GM12878 (cell line): ENCODE measurements around the gene SLC66A1. TPM values are rescaled to one million over a fixed set of nuclear protein-coding genes. Genes with fewer than 3 reads are reported as not detected.

Source experiments
- ATAC-seq: fragments of 200-7000 bp; cut with Tn5 transposase; 3 replicates; pipeline ENCODE4 v1.9.1; 2020; ENCODE audit warnings: mild to moderate bottlenecking, moderate library complexity
- BruUV-seq: library from RNA; stranded (reverse); fragments of 400-500 nt; replicated peaks from 2 replicates; lab custom pipeline; 2021; lab: Mats Ljungman, UMichigan
- CTCF ChIA-PET: fragments of 300-600 bp; sonication (Branson Sonifier 250); formaldehyde crosslinking; extraction: SDS; loops from one replicate; lab custom pipeline; 2021; ENCODE audit warnings: inconsistent platforms; lab: Yijun Ruan, JAX
- POLR2A ChIA-PET: fragments of 350-600 bp; formaldehyde crosslinking; extraction: SDS; loops from one replicate; lab custom pipeline; 2021; ENCODE audit warnings: inconsistent platforms; lab: Charles Lee
- RAD21 ChIA-PET: fragments of 300-600 bp; sonication (Branson Sonifier 250); formaldehyde crosslinking; loops from one replicate; lab custom pipeline; 2023; ENCODE audit warnings: antibody characterized with exemption; ENCODE audit not compliant: unreplicated experiment; lab: Charles Lee
- SMC1A ChIA-PET: fragments of 300-600 bp; sonication (Branson Sonifier 250); formaldehyde crosslinking; loops from one replicate; lab custom pipeline; 2023; ENCODE audit not compliant: unreplicated experiment, uncharacterized antibody; lab: Charles Lee
- DNase-seq: peaks from one replicate; pipeline ENCODE4 v3.0.0-alpha.2; 2011; ENCODE audit warnings: low read depth, low spot score
- FAIRE-seq: peaks from 3 replicates; lab custom pipeline; 2011; peaks lifted over from hg19 to GRCh38; lab: Jason Lieb, UNC
- H2AFZ ChIP-seq: 2 replicates; pipeline ENCODE4 v1.6.0; 2011; ENCODE audit warnings: low read depth, low read length, control low read depth; ENCODE audit not compliant: control insufficient read depth
- H3K27ac ChIP-seq: 2 replicates; pipeline ENCODE4 v1.5.1; 2011; ENCODE audit warnings: control low read depth; ENCODE audit not compliant: control insufficient read depth, insufficient read depth
- H3K27me3 ChIP-seq, 2 experiments: replicated peaks in 1 of 2; 2 replicates each; pipeline versions ENCODE4 v1.6.0 to v1.6.1; 2011; ENCODE audit warnings: low read length in 1 of 2; ENCODE audit not compliant: control insufficient read depth in 2 of 2, insufficient read depth in 2 of 2
- H3K36me3 ChIP-seq, 2 experiments: 2 replicates each; pipeline ENCODE4 v1.5.1; 2011; ENCODE audit warnings: low read length in 1 of 2; ENCODE audit not compliant: control insufficient read depth in 2 of 2, insufficient read depth in 2 of 2
- H3K4me1 ChIP-seq: 2 replicates; pipeline ENCODE4 v1.6.1; 2011; ENCODE audit warnings: mild to moderate bottlenecking, low read length, moderate library complexity, mixed read lengths; ENCODE audit not compliant: control insufficient read depth, insufficient read depth
- H3K4me2 ChIP-seq: 2 replicates; pipeline ENCODE4 v1.6.0; 2011; ENCODE audit warnings: control low read depth; ENCODE audit not compliant: control insufficient read depth, insufficient read depth
- H3K4me3 ChIP-seq: fragments of 200-600 bp; sonication (generic); 2 replicates; pipeline ENCODE4 v1.5.1; 2016
- H3K79me2 ChIP-seq: 2 replicates; pipeline ENCODE4 v1.6.0; 2011; ENCODE audit warnings: low read length; ENCODE audit not compliant: control insufficient read depth, insufficient read depth
- H3K9ac ChIP-seq: 2 replicates; pipeline ENCODE4 v1.8.0; 2011; ENCODE audit warnings: low read length, control low read depth, mixed read lengths; ENCODE audit not compliant: control insufficient read depth, insufficient read depth
- H3K9me3 ChIP-seq: replicated peaks from 3 replicates; pipeline ENCODE4 v1.5.1; 2011; ENCODE audit warnings: mild to moderate bottlenecking, low read length; ENCODE audit not compliant: control insufficient read depth, insufficient read depth
- H4K20me1 ChIP-seq: 2 replicates; pipeline ENCODE4 v1.6.0; 2011; ENCODE audit not compliant: control insufficient read depth, insufficient read depth
- POLR2A ChIP-seq: IDR thresholded peaks from 2 replicates; pipeline ENCODE4 v1.6.1; 2011; ENCODE audit warnings: low read depth, mild to moderate bottlenecking, low read length
- WGBS: methylation state at CpG from one replicate; pipeline ENCODE4 v1.1.6; 2016; ENCODE audit warnings: low lambda C conversion rate; ENCODE audit not compliant: insufficient replicate concordance, insufficient coverage; ENCODE audit errors: missing lambda C conversion rate; 5-methylcytosine and 5-hydroxymethylcytosine counted together
- in situ Hi-C: fragments of 300-500 bp; cut with MboI; formaldehyde crosslinking; loops from 9 replicates; pipeline ENCODE4 v1.14.3; 2018; ENCODE audit warnings: mixed read lengths
- intact Hi-C: fragments of 100-400 bp; cut with micrococcal nuclease; formaldehyde crosslinking; loops from one replicate; pipeline ENCODE4 v1.14.2; 2022; ENCODE audit not compliant: unreplicated experiment
- polyA plus RNA-seq, 11 experiments: library from polyadenylated mRNA; depleted of rRNA in 4 of 11; unstranded in 6 of 11; stranded (reverse) in 5 of 11; fragments of >200 nt; fragmentation: Nextera tagmentation in 4 of 11; fragmentation: Illumina TruSeq in 1 of 11; extraction: Ambion mirVana in 4 of 11; extraction: Trizol in 1 of 11; gene quantifications; 1 replicate in 1 of 11; 2 replicates in 10 of 11; pipeline versions ENCODE4 v1.2.1 to v1.2.3, GENCODE V29; 2011 to 2016; ENCODE audit warnings: inconsistent platforms in 2 of 11, missing spikeins in 2 of 11, low read depth in 1 of 11
- total RNA-seq, 4 experiments: library from RNA; depleted of rRNA in 3 of 4; stranded (reverse); fragments of >200 nt in 3 of 4; fragmentation: Illumina TruSeq in 1 of 4; extraction: Trizol in 1 of 4; gene quantifications; 2 replicates each; pipeline versions ENCODE4 v1.2.1 to v1.2.3, GENCODE V29; 2013 to 2021
- TF ChIP-seq, protein P1 (sequence below): fragments of 450-650 bp; IDR thresholded peaks from 2 replicates; pipeline ENCODE4 v1.6.1; 2017; ENCODE audit warnings: mild to moderate bottlenecking, moderate library complexity
- TF ChIP-seq, protein P2 (sequence below): fragments of 450-650 bp; IDR thresholded peaks from 2 replicates; pipeline ENCODE4 v1.6.1; 2016; ENCODE audit warnings: mild to moderate bottlenecking

Gene SLC66A1
- total and polyA plus RNA-seq, 10 of the 15 experiments (the other 5 are each of a cell fraction or from before 2014, with no cell fraction given), result 0.58 to 22.0 (median 10.2) TPM

DNA sequence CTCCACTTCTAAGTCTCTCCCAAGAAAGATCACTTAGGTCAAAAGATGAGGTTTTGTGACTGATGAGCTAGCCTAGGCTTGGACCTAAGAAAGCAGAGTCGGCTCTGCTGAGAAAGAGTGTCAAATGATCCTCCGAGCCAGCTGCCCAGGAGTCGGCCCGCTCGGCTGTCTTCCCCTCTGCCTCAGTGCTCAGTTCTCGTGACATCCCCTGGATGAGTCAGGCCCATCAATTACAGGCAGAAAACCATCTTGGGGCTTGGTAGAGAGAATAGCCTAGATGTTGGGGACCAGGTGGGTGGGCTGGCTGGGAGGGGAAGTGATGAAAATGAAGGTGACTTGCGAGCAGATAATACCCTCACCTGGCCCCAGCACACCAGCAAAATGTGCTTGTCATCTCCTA is 60.5 kb downstream of the SLC66A1 start (continued):
- TF ChIP-seq, protein P1, sequence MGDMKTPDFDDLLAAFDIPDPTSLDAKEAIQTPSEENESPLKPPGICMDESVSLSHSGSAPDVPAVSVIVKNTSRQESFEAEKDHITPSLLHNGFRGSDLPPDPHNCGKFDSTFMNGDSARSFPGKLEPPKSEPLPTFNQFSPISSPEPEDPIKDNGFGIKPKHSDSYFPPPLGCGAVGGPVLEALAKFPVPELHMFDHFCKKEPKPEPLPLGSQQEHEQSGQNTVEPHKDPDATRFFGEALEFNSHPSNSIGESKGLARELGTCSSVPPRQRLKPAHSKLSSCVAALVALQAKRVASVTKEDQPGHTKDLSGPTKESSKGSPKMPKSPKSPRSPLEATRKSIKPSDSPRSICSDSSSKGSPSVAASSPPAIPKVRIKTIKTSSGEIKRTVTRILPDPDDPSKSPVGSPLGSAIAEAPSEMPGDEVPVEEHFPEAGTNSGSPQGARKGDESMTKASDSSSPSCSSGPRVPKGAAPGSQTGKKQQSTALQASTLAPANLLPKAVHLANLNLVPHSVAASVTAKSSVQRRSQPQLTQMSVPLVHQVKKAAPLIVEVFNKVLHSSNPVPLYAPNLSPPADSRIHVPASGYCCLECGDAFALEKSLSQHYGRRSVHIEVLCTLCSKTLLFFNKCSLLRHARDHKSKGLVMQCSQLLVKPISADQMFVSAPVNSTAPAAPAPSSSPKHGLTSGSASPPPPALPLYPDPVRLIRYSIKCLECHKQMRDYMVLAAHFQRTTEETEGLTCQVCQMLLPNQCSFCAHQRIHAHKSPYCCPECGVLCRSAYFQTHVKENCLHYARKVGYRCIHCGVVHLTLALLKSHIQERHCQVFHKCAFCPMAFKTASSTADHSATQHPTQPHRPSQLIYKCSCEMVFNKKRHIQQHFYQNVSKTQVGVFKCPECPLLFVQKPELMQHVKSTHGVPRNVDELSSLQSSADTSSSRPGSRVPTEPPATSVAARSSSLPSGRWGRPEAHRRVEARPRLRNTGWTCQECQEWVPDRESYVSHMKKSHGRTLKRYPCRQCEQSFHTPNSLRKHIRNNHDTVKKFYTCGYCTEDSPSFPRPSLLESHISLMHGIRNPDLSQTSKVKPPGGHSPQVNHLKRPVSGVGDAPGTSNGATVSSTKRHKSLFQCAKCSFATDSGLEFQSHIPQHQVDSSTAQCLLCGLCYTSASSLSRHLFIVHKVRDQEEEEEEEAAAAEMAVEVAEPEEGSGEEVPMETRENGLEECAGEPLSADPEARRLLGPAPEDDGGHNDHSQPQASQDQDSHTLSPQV, result no peak

DNA sequence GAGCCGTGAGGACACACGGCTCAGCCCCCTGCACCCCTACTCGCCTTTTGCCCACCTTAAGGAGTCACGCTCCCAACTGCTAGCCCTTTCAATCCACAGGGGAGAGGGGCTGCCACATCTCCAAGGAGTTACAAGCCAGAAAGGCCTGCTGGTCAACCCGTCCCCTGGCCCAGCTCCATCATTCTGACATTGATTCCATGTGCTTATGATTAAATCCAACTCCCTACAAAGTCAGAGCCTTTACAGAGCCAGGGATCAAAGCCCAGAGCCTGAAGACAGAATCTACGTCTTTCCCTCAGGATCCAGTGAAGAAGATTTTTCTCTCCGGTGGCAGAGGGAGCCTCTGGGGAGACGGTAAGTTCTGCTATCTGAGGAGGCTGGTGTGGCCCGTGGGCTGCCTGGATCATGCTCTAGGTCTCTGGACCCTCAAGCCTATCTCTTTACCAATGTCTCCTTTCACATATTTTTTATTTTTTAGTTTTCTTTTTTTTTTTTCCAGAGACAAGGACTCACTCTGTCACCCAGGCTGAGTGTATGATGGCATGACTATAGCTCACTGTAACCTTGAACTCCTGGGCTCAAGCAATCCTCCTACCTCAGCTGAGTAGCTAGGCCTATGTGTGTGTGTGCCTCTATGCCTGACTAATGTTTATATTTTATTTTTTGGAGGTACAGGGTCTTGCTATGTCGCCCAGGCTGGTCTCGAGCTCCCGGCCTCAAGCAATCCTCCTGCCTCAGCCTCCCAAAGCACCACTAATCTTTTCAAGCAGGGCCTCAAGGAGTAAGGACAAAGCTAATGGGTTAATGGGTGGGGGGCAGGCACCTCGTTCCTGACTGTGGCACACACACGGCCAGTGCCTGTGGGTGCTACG is 61.3 kb downstream of the SLC66A1 start:
- Histone ChIP-seq H3K4me3 (no peak overlapping the region), H3K9ac (no peak overlapping the region), H3K27me3 (no peaks in the 10 kb centered on the region), H3K27ac (no peak overlapping the region), H3K4me1 (no peaks in the 10 kb centered on the region), H3K79me2 (no peaks in the 10 kb centered on the region), H3K9me3 (no peaks in the 10 kb centered on the region)
- ChIA-PET SMC1A (no interaction called here), POLR2A (no interaction called here), CTCF (no interaction called here)
- no peak for ATAC-seq
- no peak for FAIRE-seq
- in situ Hi-C loops, result no loop called here
- WGBS, result 93% methylated on average over 15 of the region's 15 CpGs
- TF ChIP-seq, protein P2, sequence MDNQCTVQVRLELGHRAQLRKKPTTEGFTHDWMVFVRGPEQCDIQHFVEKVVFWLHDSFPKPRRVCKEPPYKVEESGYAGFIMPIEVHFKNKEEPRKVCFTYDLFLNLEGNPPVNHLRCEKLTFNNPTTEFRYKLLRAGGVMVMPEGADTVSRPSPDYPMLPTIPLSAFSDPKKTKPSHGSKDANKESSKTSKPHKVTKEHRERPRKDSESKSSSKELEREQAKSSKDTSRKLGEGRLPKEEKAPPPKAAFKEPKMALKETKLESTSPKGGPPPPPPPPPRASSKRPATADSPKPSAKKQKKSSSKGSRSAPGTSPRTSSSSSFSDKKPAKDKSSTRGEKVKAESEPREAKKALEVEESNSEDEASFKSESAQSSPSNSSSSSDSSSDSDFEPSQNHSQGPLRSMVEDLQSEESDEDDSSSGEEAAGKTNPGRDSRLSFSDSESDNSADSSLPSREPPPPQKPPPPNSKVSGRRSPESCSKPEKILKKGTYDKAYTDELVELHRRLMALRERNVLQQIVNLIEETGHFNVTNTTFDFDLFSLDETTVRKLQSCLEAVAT, result no peak
- 0 out of 2 replicates have a peak, but pooled peaks have one; percentile 6 for TF ChIP-seq POLR2A
- TF ChIP-seq, all 136 proteins: peak for 1
- intact Hi-C loops, result no loop called here
- RAD21 ChIA-PET, result no interaction called here
- Histone ChIP-seq H4K20me1 (peaks cover 3% of the 10 kb centered on the region; the same call in 1 of the 2 replicates), H3K36me3 (peaks cover 22 to 38% of the 10 kb centered on the region in 2 experiments), H2AFZ (no peak overlapping the region), H3K4me2 (no peak overlapping the region)
- DNase-seq, result no peak
- BruUV-seq, result no TSS peak
